Astrocyte of the spinal cord (primary cell): ENCODE results near the gene DNAJC6.

Experiments used
- DNase-seq: peaks from one replicate; pipeline ENCODE4 v3.0.0; 2011; ENCODE audit warnings: low read depth, low spot score
- H3K4me3 ChIP-seq: 2 replicates; pipeline ENCODE4 v1.5.1; 2011; ENCODE audit warnings: low read depth, mild to moderate bottlenecking, low read length, moderate library complexity
- CTCF ChIP-seq: IDR thresholded peaks from 2 replicates; pipeline ENCODE4 v1.5.1; 2012; ENCODE audit warnings: low read depth, mild to moderate bottlenecking, low read length, inconsistent platforms
- in situ Hi-C: cut with HindIII; loops from 2 replicates; pipeline ENCODE4 v1.10.0; 2017; ENCODE audit warnings: low sequenced_read_pairs

Gene DNAJC6

GRCh38 chr1:65437616-65438015 lies 128.3 kb downstream of the DNAJC6 start:
- no peak for TF ChIP-seq CTCF
- no peak for DNase-seq
- in situ Hi-C loops, result no loop called here
- H3K4me3 ChIP-seq, result no peak overlapping the region

DNA sequence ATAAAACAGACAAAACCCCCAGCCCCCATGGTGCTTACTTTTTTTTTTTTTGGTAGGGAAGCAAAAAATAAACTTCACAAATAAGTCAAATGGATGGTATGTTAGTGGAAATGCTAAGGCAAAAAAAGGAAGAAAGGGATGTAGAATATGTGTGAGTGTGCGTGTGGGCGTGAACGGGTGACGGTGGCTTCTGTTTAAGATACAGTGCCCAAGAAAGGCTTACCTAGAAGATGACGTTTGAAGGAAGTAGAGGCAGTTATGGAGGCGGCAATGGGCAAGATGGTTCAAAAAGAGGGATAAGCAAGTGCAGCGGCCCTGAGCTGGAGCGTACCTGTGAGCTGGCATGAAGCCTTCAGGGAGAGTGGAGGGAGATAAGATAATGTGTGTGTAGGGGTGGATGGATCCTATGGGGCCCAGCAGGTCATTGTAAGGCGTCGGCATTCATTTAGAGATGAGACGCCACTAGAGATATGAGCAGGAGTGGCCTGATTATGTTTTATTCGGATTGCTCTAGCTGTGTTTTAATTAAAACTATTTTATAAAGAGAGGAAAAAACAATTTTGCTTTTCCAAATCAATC lies 131.1 kb downstream of the DNAJC6 start:
- in situ Hi-C loops, result no loop called here
- H3K4me3 ChIP-seq, result no peak overlapping the region
- TF ChIP-seq CTCF, result no peak
- DNase-seq, result no peak

DNA sequence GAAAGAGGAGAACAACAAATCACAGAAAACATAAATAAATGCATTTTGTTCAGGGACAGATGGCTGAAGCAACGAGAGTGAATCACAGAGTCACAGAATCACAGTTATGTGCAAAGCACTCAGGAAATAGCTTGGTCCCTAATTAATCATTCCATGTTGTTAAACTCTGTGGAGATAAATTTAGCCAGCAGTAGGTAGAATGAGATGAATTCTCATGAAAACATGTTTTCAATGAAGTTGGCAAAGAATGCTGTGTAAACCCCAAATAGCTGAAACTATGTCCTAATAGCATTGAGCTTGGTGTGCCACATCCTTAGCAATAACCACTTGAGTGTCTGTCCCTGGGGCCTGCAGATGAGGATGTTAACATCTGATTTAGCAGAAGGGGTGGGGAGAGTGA lies 131.6 kb downstream of the DNAJC6 start:
- no peak for TF ChIP-seq CTCF
- no peak for DNase-seq
- H3K4me3 ChIP-seq, result no peak overlapping the region
- in situ Hi-C loops, result no loop called here

- H3K4me3 ChIP-seq, result no peak overlapping the region
- no peak for TF ChIP-seq CTCF
- in situ Hi-C loops, result no loop called here
- DNase-seq, result no peak
These were observed 132.1 kb downstream of the DNAJC6 start for GRCh38 chr1:65441464-65441863.

GRCh38 chr1:65442442-65442841 lies 133.1 kb downstream of the DNAJC6 start:
- in situ Hi-C loops, result no loop called here
- no peak overlapping the region for H3K4me3 ChIP-seq

DNA sequence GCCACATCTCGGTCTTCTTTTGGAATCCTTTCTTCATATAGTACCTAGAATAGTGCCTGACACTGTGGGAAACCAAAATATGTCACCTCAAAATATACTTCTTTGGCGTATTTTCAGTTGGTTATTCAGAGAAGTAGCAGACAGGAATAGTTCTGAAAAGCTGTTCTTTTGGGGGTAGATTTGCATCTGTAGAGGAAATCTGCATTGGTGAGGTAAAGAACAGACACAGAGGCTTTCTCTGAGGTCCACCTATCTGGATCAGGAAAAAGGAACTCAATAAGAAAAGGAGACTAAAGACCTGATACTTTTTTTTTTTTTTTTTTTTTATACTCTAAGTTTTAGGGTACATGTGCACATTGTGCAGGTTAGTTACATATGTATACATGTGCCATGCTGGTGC lies 134.3 kb downstream of the DNAJC6 start:
- no peak for TF ChIP-seq CTCF
- DNase-seq, result no peak
- H3K4me3 ChIP-seq, result no peak overlapping the region
- in situ Hi-C loops, result no loop called here

More at GRCh38 chr1:65442442-65442841, 133.1 kb downstream of the DNAJC6 start:
- DNase-seq, result no peak
- TF ChIP-seq CTCF, result no peak
